Measurements from ENCODE around the gene PPM1L.

Gene PPM1L

GRCh38 chr3:160808838-160809237 lies 52.8 kb downstream of the PPM1L start:
- no peak for DNase-seq (ENCODE audit: low read depth)

GRCh38 chr3:160809453-160809852 lies 53.4 kb downstream of the PPM1L start:
- no peak for DNase-seq (ENCODE audit: low read depth)

GRCh38 chr3:160810362-160811236 lies 54.6 kb downstream of the PPM1L start:
- DNase-seq (ENCODE audit: low read depth), result no peak

DNA sequence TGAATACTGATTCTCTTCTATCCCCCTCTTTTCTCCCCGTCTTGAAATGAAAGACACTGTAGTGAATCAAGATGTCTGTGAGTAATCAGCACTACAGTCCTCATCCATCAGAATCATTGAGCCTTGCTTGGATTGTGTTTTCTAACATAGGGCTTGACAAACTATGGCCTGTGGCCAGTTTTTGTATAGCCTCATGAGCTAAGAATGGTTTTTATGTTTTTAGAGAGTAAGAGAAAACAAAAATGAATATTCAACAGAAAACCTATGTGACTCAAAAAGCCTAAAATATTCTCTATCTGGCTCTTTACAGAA lies 55.2 kb downstream of the PPM1L start:
- DNase-seq (ENCODE audit: low read depth), result no peak

DNA sequence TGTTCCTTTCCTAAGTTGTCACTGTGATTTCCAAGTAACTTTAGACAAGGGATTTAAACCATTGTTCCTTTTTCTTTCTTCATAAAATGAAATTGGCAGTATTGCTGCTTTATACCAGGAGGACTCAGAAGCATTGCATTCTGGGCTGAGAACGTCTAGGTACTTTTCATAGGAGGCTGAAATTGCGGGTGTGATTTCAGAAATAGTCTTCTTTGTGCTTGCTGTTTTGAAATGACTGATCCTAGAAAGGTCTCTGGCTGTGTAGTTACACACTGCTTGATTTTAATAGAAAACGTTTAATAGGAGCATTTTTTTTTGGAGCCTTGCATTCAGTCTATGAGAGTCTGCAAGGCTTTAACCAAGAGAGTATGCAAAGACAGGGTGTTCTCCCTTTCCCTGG lies 56.3 kb downstream of the PPM1L start:
- DNase-seq (ENCODE audit: low read depth), result no peak

DNA sequence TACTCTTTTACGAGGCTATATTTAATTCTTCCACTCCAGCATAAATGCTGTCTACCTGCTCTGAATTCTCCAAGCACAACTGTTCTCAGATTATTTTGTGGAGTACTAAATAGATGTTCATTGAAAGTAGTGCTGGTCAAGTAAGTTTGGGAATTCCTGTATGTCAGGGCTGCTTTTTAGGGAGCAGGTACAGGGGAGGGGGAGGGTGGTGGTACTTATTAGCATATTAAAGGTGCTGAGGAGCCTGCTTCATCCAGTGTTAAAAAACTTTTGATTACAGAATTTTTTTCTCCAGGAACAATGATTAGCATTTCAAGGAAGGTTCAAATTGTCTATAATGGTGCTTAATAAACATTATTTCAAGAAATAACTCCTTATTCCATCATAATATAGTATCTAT lies 59.2 kb downstream of the PPM1L start:
- no peak for DNase-seq (ENCODE audit: low read depth)

GRCh38 chr3:160820022-160820421 lies 64.0 kb downstream of the PPM1L start:
- no peak for DNase-seq (ENCODE audit: low read depth)

- DNase-seq (ENCODE audit: low read depth), result no peak
Observed at GRCh38 chr3:160820430-160820829, 64.4 kb downstream of the PPM1L start.

DNA sequence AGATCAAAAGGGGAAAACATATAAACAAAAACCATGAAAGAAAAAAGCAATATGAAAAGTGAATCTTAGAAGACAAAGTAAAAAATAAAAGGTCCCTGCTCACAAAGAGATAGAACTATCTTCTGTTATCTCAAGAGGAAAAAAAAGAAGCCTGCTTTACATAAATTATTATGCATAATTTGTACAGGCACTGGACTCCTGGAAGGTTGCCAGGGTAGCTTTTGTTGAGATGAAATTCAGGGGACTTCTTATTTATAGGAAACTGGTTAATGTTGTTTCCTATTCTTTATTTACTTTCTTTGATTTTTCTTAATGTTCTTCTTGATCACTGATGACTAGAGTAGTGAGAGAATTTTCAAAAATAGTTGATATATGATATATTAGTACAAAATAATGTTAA lies 66.9 kb downstream of the PPM1L start:
- DNase-seq (ENCODE audit: low read depth), result no peak

GRCh38 chr3:160825311-160825800 lies 69.3 kb downstream of the PPM1L start:
- DNase-seq (ENCODE audit: low read depth), result no peak

DNA sequence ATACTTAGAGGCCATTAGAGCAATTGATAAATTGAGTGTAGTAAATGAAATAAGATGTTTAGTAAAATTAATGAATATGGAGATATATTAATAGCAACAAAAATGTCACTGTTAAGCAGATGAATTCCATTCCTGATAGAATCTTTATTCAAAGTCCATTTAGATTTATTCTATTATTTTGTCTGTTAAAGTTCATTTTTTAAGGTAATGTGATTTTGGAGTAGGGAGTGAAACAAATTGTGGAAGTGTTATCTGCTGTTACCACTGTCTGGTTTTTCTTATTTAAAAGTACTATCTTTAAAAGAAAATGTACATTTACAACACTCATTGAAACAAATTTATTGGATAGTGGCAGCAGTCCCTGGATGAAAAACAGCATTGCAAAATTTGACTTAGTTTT lies 70.4 kb downstream of the PPM1L start:
- no peak for DNase-seq (ENCODE audit: low read depth)

DNA sequence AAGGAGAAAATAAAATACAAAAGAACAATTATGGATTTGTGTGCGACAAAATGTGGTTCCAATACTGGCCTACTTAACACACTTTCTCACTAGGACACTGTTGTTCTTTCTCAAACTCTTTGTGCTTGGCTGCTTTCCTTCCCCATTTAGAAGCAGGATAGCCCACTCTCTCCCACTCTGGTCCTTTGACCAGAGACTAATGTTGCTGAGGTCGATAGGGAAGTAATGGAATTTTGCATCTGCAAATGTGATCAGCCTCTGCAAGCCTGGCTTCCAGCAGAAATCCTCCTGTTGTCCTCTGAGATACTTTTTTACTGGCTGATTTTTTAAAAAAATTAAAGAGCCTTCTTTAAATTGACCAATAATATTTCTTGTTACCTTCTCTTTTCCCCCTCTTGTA lies 71.0 kb downstream of the PPM1L start:
- no peak for DNase-seq (ENCODE audit: low read depth)

GRCh38 chr3:160827516-160827915 lies 71.5 kb downstream of the PPM1L start:
- no peak for DNase-seq (ENCODE audit: low read depth)

DNA sequence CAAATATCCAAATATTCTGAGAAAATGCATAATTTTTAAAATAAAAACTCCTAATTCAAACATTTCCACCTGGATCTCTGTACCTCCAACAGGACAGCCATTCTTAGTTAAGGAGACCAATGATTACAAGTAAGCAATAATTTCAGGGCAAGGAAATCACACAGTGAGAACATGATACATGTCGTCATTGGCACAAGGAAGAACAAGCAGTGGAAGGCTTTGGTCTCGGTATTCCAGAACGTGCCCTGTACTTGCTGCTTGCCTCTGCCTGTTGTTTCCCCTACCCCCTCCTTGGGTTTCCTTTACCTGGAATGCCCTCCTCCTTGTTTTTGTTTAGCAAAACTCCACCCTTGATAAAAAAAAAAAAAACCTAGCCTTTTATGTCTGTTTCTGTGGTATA lies 72.8 kb downstream of the PPM1L start:
- DNase-seq (ENCODE audit: low read depth), result no peak

DNA sequence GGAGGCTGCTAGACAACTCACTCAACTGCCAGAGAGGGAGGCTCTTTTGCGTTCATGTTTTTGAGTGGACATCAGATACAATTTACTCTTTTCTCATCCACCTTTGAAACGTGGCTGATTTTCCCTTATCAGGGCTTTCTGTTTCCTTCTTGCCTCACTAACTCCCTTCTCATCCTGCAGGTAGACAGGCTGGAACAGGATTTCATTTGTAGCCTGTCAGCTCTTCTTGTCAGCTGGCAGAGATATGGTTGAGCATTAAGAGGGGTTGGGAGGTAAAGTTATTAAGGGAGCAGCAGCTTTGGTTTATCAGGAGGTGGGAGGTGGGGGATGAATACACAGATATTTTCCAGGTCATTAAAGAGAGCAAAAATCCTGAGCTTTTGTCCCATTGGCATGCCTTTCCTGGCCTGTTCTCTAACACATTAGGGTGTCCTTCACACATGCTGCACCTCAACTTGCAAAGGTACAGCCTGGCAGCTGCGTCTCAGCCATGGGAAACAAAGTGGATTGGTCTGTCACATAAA lies 73.5 kb downstream of the PPM1L start:
- no peak for DNase-seq (ENCODE audit: low read depth)

DNA sequence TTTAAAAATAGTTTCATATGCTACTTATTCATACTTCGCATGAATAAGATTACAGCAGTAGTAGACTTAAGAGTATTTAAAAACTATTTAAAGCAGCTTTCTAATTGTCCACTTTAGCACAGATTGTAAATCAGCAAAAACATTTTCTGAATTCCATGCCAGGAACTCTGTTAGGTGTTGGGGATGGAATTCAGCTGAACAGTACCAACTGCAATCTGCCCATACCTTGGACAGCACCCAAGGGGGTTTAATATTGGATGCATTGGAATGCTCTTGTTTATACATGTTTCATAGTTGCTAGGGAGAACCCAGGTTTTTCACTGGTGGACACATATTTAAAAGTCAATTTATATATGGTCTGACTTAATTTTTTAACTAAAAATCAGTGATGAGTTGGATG lies 74.8 kb downstream of the PPM1L start:
- DNase-seq (ENCODE audit: low read depth), result no peak

DNA sequence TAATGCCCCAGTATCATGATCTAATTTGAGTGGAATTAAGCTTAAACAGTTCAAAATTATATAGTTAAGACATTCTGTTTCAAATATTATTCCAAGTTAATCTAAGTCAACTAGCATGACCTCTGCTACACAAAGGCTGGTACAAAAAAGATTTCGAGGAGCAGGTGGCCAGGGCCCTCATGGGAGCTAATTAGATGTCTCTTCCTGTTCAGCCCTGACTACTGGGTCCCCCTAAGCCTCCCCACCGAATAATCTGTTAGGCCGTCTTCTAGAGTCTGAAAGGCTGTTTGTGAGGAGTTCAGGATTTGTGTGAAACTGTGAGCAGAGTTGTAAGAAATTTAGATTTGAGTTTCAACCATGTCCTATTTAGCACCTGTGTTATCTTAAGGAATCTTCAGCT lies 75.4 kb downstream of the PPM1L start:
- no peak for DNase-seq (ENCODE audit: low read depth)

DNA sequence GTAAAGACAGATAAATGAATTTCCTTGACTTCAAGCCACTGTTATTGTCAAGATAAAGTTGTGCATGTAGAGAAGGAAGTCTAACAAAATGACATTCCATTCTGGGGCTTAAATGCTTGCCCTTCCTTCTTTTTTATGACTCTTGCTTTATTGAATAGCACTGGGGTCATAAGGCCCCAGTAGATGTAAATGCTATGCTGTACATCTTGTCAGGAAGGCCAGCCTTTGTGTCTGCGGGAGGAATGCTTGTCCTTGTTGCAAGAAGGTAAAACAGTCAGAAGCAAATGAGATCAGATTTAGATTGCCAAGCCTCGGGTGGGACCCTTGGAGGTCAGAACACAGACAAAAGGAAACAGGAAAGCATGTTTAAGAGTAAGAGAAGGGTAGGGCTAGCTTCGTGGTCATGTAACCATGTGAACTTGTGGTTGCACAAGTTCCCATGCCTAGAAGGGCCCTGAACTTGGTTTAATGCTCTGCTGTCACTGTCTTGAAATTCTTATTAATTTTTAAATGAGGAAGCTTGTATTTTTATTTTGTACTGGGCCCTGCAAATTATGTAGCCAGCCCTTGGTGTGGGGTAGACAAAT lies 81.5 kb downstream of the PPM1L start:
- no peak for DNase-seq (ENCODE audit: low read depth)

- no peak for DNase-seq (ENCODE audit: low read depth)
Observed at GRCh38 chr3:160840590-160840989, 84.6 kb downstream of the PPM1L start.

DNA sequence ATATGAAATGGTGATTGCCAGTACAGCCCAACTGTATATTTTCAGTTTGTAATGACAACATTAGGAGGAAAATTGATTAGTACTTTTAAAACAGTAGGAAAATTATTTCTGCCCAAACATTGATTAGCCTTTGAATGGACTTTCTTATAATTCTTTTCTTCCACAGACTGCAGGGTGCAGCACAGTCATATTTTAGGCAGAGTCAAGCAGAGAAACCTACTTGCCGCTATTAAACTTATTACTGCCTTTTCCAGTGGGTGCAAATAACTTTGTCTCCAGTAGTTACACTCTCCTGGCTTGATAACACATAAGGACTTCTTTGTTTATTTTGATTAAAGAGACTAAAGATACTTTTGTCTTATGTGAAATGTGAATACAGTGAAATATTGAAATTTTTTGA lies 85.4 kb downstream of the PPM1L start:
- DNase-seq (ENCODE audit: low read depth), result no peak

- no peak for DNase-seq (ENCODE audit: low read depth)
Observed at GRCh38 chr3:160842021-160843005, 86.3 kb downstream of the PPM1L start.

DNA sequence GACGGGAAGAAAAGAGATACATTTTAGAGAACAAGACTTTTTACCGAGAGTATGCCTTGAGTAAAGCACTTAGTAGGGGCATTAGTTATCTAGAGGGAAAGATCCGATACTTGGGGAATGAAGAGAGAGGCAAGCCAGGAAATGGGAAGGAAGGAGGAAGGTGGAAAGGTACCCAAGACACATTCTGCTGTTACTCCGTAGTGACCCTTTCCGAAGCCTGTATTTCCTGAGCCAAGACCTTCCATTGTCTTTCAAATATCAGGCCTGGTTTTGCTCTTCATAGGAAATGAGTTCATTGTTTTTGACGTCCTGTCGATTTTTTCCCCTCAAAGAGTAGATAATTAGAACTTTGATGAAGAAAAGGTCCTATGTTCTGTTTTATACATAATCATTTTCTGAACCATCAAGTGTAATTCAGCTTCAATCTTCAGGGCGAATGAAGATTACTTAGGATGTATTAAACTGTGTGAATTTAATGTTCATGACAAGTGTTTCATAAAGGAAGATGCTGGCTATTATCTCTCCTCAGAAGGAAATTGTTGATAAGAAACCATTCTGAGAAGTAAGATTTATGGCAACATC lies 95.7 kb downstream of the PPM1L start:
- DNase-seq (ENCODE audit: low read depth), result no peak

All from activated T-helper 1 cell treated with Interleukin-2 at 50 U/mL for 16 hours (primary cell).